GM12865 (cell line): ENCODE results near the gene VIPR2.

Experiments
- DNase-seq: peaks from one replicate; pipeline ENCODE4 v3.0.0; 2010; ENCODE audit warnings: low read depth
- H3K4me3 ChIP-seq: 2 replicates; pipeline ENCODE4 v1.5.1; 2011; ENCODE audit warnings: mild to moderate bottlenecking, low read depth, low read length, control low read depth
- CTCF ChIP-seq: IDR thresholded peaks from 2 replicates; pipeline ENCODE4 v1.5.1; 2011; ENCODE audit warnings: low read length, control low read depth, low read depth, inconsistent platforms; ENCODE audit not compliant: insufficient read depth; ENCODE audit errors: missing control alignments

Gene VIPR2

GRCh38 chr7:159032753-159033472, 111.8 kb downstream of the VIPR2 start:
- H3K4me3 ChIP-seq, result no peak overlapping the region
- DNase-seq, result no peak
- no peak for TF ChIP-seq CTCF

- DNase-seq, result no peak
Observed at GRCh38 chr7:159032322-159032721, 112.3 kb downstream of the VIPR2 start.

GRCh38 chr7:159031750-159032149, 112.9 kb downstream of the VIPR2 start:
- DNase-seq, result no peak
- H3K4me3 ChIP-seq, result no peak overlapping the region
- no peak for TF ChIP-seq CTCF

More at GRCh38 chr7:159032322-159032721, 112.3 kb downstream of the VIPR2 start:
- no peak for TF ChIP-seq CTCF
- H3K4me3 ChIP-seq, result no peak overlapping the region

- no peak for TF ChIP-seq CTCF
- DNase-seq, result no peak
- no peak overlapping the region for H3K4me3 ChIP-seq
Observed at GRCh38 chr7:159031135-159031701, 113.4 kb downstream of the VIPR2 start.

GRCh38 chr7:159030490-159031134, 114.1 kb downstream of the VIPR2 start:
- no peak for TF ChIP-seq CTCF
- H3K4me3 ChIP-seq, result no peak overlapping the region
- DNase-seq, result no peak

GRCh38 chr7:159028508-159029401, 115.9 kb downstream of the VIPR2 start:
- no peak for TF ChIP-seq CTCF
- no peak overlapping the region for H3K4me3 ChIP-seq
- DNase-seq, result no peak
